Right lobe of liver (tissue), 4 donors: ENCODE data around the gene SERPINI1.

ENCODE experiments used
- POLR2A ChIP-seq: fragments of 450-650 bp; IDR thresholded peaks from one replicate; pipeline ENCODE4 v1.6.1; 2017; ENCODE audit warnings: antibody characterized with exemption, mild to moderate bottlenecking
- TF ChIP-seq, protein P1 (sequence below), 4 donors: fragments of 200-600 bp in 3 of 4; fragments of 450-650 bp in 1 of 4; IDR thresholded peaks; one replicate each; pipeline versions ENCODE4 v1.5.1 to v1.8.0; 2016 to 2022; ENCODE audit warnings: antibody characterized with exemption in 4 of 4, mild to moderate bottlenecking in 2 of 4
- donor health status: DM: no; HTN: no; CAD: no.
- donor health status: DM: no; HTN: no; CAD: no.
- donor health status: DM: no; HTN: yes; CAD: no.

DNA sequence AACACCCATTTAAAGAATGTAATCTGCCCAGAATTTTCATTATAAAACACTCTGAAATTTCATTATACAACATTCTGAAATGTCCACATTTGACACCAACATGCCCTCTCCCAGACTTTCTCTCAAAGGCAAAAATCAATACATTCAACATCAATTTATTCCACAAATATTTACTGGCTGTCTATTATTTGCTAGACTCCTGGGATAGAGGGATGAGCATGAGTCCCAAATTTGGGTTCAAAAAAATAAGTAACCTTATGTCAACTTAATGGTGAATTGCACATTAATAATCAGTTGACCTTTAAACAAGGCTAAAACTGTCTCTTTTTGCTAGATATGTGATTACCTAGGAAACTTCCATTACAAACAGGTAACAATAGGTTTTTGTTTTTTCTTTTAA is 109.0 kb downstream of the SERPINI1 start:
- TF ChIP-seq, protein P1, sequence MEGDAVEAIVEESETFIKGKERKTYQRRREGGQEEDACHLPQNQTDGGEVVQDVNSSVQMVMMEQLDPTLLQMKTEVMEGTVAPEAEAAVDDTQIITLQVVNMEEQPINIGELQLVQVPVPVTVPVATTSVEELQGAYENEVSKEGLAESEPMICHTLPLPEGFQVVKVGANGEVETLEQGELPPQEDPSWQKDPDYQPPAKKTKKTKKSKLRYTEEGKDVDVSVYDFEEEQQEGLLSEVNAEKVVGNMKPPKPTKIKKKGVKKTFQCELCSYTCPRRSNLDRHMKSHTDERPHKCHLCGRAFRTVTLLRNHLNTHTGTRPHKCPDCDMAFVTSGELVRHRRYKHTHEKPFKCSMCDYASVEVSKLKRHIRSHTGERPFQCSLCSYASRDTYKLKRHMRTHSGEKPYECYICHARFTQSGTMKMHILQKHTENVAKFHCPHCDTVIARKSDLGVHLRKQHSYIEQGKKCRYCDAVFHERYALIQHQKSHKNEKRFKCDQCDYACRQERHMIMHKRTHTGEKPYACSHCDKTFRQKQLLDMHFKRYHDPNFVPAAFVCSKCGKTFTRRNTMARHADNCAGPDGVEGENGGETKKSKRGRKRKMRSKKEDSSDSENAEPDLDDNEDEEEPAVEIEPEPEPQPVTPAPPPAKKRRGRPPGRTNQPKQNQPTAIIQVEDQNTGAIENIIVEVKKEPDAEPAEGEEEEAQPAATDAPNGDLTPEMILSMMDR (IDR thresholded peaks at IDR 0.05) = no peak
- no peak for TF ChIP-seq POLR2A
